ENCODE results near the gene MUC5AC.

Gene MUC5AC

DNA sequence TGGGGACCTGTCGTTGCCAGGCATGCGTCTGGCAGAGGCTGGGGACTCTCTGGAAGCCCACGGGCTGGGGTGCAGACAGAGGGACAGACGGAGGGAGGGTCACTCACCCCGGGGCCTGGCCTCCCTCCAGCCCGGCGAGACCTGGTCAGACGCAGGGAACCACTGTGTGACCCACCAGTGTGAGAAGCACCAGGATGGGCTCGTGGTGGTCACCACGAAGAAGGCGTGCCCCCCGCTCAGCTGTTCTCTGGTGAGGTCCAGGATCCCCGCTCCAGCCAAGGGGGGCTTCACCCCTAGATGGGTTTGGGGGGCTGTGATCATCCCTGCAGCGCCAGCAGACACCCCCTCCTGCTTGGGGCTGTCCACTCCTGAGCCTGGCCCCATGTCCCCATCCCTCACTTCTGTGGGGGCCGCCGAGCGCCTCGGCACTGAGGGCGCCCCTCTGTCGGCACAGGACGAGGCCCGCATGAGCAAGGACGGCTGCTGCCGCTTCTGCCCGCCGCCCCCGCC is 41.5 kb downstream of the MUC5AC start:
- H3K9ac ChIP-seq (ENCODE audit: low read depth in 1 of 2, low read length in 2 of 2): no peak overlapping the region
- no peak overlapping the region for H3K4me3 ChIP-seq (ENCODE audit: low read depth in 1 of 2, low read length in 2 of 2)
- H3K36me3 ChIP-seq (ENCODE audit: control insufficient read depth in 1 of 2, insufficient read depth in 2 of 2, low read length in 2 of 2): no peaks in the 10 kb centered on the region
- peaks cover 0 to 4% of the 10 kb centered on the region in 2 donors for H3K4me1 ChIP-seq (ENCODE audit: control insufficient read depth in 1 of 2, insufficient read depth in 2 of 2, low read length in 2 of 2)
- no peak overlapping the region for H3K27ac ChIP-seq (ENCODE audit: low read depth, low read length)
- H3K27me3 ChIP-seq (ENCODE audit: control insufficient read depth in 1 of 2, insufficient read depth in 2 of 2, low read length in 2 of 2): peaks cover 0 to 6% of the 10 kb centered on the region in 2 donors
- no peaks in the 10 kb centered on the region for H3K9me3 ChIP-seq (ENCODE audit: control insufficient read depth in 1 of 2, low read length in 2 of 2)

DNA sequence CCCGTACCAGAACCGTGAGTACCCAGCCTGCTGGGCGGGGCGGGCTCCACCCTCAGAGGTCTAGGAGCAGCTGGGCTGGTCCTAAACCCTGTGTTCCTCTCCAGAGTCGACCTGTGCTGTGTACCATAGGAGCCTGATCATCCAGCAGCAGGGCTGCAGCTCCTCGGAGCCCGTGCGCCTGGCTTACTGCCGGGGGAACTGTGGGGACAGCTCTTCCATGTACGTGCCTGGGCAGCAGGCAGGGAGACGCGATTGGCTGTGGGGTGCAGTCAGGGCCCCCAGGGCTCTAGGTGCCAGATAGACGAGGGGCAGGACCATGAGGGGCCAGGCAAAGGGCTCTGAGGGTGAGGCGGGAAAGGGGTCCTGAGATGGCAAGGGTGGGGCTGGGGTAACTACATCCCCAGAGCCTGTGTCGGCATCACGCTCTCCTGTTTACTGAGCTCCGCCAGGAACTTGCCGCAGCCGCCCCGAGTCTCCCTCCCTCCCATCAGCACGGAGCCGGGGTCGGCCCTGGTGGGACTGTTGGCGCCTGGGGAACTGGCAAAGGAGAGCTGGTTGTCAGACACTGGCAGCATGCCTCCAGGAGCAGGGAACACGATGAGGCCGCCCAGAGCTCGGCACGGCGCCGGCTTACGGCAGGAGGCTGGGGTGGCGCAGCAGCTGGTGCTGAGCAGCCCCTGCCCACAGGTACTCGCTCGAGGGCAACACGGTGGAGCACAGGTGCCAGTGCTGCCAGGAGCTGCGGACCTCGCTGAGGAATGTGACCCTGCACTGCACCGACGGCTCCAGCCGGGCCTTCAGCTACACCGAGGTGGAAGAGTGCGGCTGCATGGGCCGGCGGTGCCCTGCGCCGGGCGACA is 42.2 kb downstream of the MUC5AC start:
- H3K36me3 ChIP-seq (ENCODE audit: control insufficient read depth in 1 of 2, insufficient read depth in 2 of 2, low read length in 2 of 2): no peaks in the 10 kb centered on the region
- H3K4me1 ChIP-seq (ENCODE audit: control insufficient read depth in 1 of 2, insufficient read depth in 2 of 2, low read length in 2 of 2): peaks cover 0 to 4% of the 10 kb centered on the region in 2 donors
- no peaks in the 10 kb centered on the region for H3K9me3 ChIP-seq (ENCODE audit: control insufficient read depth in 1 of 2, low read length in 2 of 2)
- H3K4me3 ChIP-seq (ENCODE audit: low read depth in 1 of 2, low read length in 2 of 2): no peak overlapping the region
- no peak overlapping the region for H3K9ac ChIP-seq (ENCODE audit: low read depth in 1 of 2, low read length in 2 of 2)
- H3K27me3 ChIP-seq (ENCODE audit: control insufficient read depth in 1 of 2, insufficient read depth in 2 of 2, low read length in 2 of 2): peaks cover 0 to 6% of the 10 kb centered on the region in 2 donors
- H3K27ac ChIP-seq (ENCODE audit: low read depth, low read length): no peak overlapping the region

DNA sequence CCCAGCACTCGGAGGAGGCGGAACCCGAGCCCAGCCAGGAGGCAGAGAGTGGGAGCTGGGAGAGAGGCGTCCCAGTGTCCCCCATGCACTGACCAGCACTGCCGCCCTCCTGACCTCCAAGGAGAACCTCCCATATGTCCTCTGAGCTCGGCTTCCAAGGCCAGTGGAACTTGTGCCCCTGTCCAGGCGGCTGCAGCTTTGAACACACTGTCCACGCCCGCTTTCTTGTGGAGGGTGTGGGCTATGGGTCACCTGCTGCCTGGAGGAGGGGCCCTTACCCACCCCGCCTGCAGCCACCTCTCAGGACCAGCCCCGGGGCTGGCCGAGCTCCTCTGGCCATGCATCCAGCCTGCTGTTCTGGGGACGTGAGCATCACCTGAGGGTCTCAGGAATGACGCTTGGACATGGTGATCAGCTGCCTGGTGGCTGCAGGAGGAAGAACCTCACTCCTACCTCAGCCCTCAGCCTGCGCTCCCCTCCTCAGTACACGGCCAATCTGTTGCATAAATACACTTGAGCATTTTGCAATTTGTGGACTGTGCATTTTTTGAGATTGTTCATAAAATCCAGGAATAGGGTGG is 42.9 kb downstream of the MUC5AC start:
- H3K4me1 ChIP-seq (ENCODE audit: control insufficient read depth in 1 of 2, insufficient read depth in 2 of 2, low read length in 2 of 2): peaks cover 0 to 4% of the 10 kb centered on the region in 2 donors
- H3K4me3 ChIP-seq (ENCODE audit: low read depth in 1 of 2, low read length in 2 of 2): no peak overlapping the region
- H3K36me3 ChIP-seq (ENCODE audit: control insufficient read depth in 1 of 2, insufficient read depth in 2 of 2, low read length in 2 of 2): no peaks in the 10 kb centered on the region
- H3K27ac ChIP-seq (ENCODE audit: low read depth, low read length): no peak overlapping the region
- H3K27me3 ChIP-seq (ENCODE audit: control insufficient read depth in 1 of 2, insufficient read depth in 2 of 2, low read length in 2 of 2): peaks cover 0 to 6% of the 10 kb centered on the region in 2 donors
- H3K9ac ChIP-seq (ENCODE audit: low read depth in 1 of 2, low read length in 2 of 2): no peak overlapping the region
- no peaks in the 10 kb centered on the region for H3K9me3 ChIP-seq (ENCODE audit: control insufficient read depth in 1 of 2, low read length in 2 of 2)

GRCh38 chr11:1201395-1202153 is 43.8 kb downstream of the MUC5AC start:
- Histone ChIP-seq H3K27ac (ENCODE audit: low read depth, low read length) (no peak overlapping the region), H3K27me3 (ENCODE audit: control insufficient read depth in 1 of 2, insufficient read depth in 2 of 2, low read length in 2 of 2) (peaks cover 0 to 6% of the 10 kb centered on the region in 2 donors), H3K9ac (ENCODE audit: low read depth in 1 of 2, low read length in 2 of 2) (no peak overlapping the region), H3K36me3 (ENCODE audit: control insufficient read depth in 1 of 2, insufficient read depth in 2 of 2, low read length in 2 of 2) (no peaks in the 10 kb centered on the region), H3K9me3 (ENCODE audit: control insufficient read depth in 1 of 2, low read length in 2 of 2) (no peaks in the 10 kb centered on the region), H3K4me1 (ENCODE audit: control insufficient read depth in 1 of 2, insufficient read depth in 2 of 2, low read length in 2 of 2) (peaks cover 0 to 4% of the 10 kb centered on the region in 2 donors), H3K4me3 (ENCODE audit: low read depth in 1 of 2, low read length in 2 of 2) (no peak overlapping the region)

GRCh38 chr11:1202154-1202775 is 44.5 kb downstream of the MUC5AC start:
- H3K27me3 ChIP-seq (ENCODE audit: control insufficient read depth in 1 of 2, insufficient read depth in 2 of 2, low read length in 2 of 2): peaks cover 0 to 6% of the 10 kb centered on the region in 2 donors
- H3K27ac ChIP-seq (ENCODE audit: low read depth, low read length): no peak overlapping the region
- H3K4me1 ChIP-seq (ENCODE audit: control insufficient read depth in 1 of 2, insufficient read depth in 2 of 2, low read length in 2 of 2): peaks cover 0 to 4% of the 10 kb centered on the region in 2 donors
- no peak overlapping the region for H3K9ac ChIP-seq (ENCODE audit: low read depth in 1 of 2, low read length in 2 of 2)
- H3K4me3 ChIP-seq (ENCODE audit: low read depth in 1 of 2, low read length in 2 of 2): no peak overlapping the region
- H3K36me3 ChIP-seq (ENCODE audit: control insufficient read depth in 1 of 2, insufficient read depth in 2 of 2, low read length in 2 of 2): no peaks in the 10 kb centered on the region
- H3K9me3 ChIP-seq (ENCODE audit: control insufficient read depth in 1 of 2, low read length in 2 of 2): no peaks in the 10 kb centered on the region

DNA sequence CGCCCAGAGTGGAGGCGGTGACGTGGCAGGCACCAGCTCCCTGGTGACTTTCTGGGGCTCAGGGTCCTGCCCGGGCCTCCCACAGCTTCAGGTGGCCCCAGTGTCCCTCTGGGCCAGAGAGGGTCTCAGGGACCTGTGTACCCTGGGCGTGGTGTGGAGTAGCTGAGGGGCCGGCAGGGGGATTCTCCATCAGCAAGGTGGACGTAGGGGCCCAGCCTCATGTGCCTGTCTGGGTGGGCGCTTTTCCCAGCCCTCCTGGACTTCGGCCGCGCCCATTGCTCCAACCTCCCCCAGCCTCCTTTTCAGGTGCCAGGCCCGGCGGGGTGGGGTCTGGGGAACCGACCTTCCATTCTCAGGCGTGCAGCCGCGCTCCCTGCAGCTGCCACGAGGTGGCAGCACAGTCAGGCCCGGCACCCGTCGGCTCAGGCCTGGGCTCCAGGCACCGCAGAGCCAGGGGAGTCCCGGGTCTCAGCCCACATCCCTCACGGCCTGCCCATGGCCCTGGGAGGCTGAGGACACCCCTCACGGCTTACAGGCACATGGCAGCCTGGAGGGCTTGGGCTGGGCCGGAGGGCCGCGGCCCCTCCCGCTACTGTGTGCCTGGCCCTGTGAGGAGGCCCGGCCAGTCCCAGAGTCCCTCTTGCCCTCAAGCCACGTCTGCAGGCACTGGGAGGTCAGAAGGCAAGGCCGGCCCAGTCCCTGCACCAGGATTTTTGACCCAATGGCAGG is 45.2 kb downstream of the MUC5AC start:
- no peaks in the 10 kb centered on the region for H3K9me3 ChIP-seq (ENCODE audit: control insufficient read depth in 1 of 2, low read length in 2 of 2)
- H3K27me3 ChIP-seq (ENCODE audit: control insufficient read depth in 1 of 2, insufficient read depth in 2 of 2, low read length in 2 of 2): peaks cover 0 to 6% of the 10 kb centered on the region in 2 donors
- peaks cover 0 to 4% of the 10 kb centered on the region in 2 donors for H3K4me1 ChIP-seq (ENCODE audit: control insufficient read depth in 1 of 2, insufficient read depth in 2 of 2, low read length in 2 of 2)
- H3K9ac ChIP-seq (ENCODE audit: low read depth in 1 of 2, low read length in 2 of 2): no peak overlapping the region
- no peak overlapping the region for H3K27ac ChIP-seq (ENCODE audit: low read depth, low read length)
- H3K36me3 ChIP-seq (ENCODE audit: control insufficient read depth in 1 of 2, insufficient read depth in 2 of 2, low read length in 2 of 2): no peaks in the 10 kb centered on the region
- H3K4me3 ChIP-seq (ENCODE audit: low read depth in 1 of 2, low read length in 2 of 2): no peak overlapping the region

- Histone ChIP-seq H3K9ac (ENCODE audit: low read depth in 1 of 2, low read length in 2 of 2) (no peak overlapping the region), H3K36me3 (ENCODE audit: control insufficient read depth in 1 of 2, insufficient read depth in 2 of 2, low read length in 2 of 2) (no peaks in the 10 kb centered on the region), H3K4me3 (ENCODE audit: low read depth in 1 of 2, low read length in 2 of 2) (no peak overlapping the region), H3K9me3 (ENCODE audit: control insufficient read depth in 1 of 2, low read length in 2 of 2) (no peaks in the 10 kb centered on the region), H3K27ac (ENCODE audit: low read depth, low read length) (no peak overlapping the region), H3K4me1 (ENCODE audit: control insufficient read depth in 1 of 2, insufficient read depth in 2 of 2, low read length in 2 of 2) (peaks cover 0 to 4% of the 10 kb centered on the region in 2 donors), H3K27me3 (ENCODE audit: control insufficient read depth in 1 of 2, insufficient read depth in 2 of 2, low read length in 2 of 2) (peaks cover 0 to 6% of the 10 kb centered on the region in 2 donors)
These were observed 45.9 kb downstream of the MUC5AC start for GRCh38 chr11:1203505-1204271.

GRCh38 chr11:1204381-1205101 is 46.8 kb downstream of the MUC5AC start:
- H3K4me3 ChIP-seq (ENCODE audit: low read depth in 1 of 2, low read length in 2 of 2): no peak overlapping the region
- no peak overlapping the region for H3K27ac ChIP-seq (ENCODE audit: low read depth, low read length)
- H3K9me3 ChIP-seq (ENCODE audit: control insufficient read depth in 1 of 2, low read length in 2 of 2): no peaks in the 10 kb centered on the region
- H3K36me3 ChIP-seq (ENCODE audit: control insufficient read depth in 1 of 2, insufficient read depth in 2 of 2, low read length in 2 of 2): no peaks in the 10 kb centered on the region
- H3K27me3 ChIP-seq (ENCODE audit: control insufficient read depth in 1 of 2, insufficient read depth in 2 of 2, low read length in 2 of 2): peaks cover 0 to 6% of the 10 kb centered on the region in 2 donors
- no peak overlapping the region for H3K9ac ChIP-seq (ENCODE audit: low read depth in 1 of 2, low read length in 2 of 2)
- H3K4me1 ChIP-seq (ENCODE audit: control insufficient read depth in 1 of 2, insufficient read depth in 2 of 2, low read length in 2 of 2): peaks cover 0 to 4% of the 10 kb centered on the region in 2 donors
